ENCODE results near the gene CERS3. TPM values are rescaled to one million over a fixed set of nuclear protein-coding genes. Genes with fewer than 3 reads are reported as not detected.

Gene CERS3
- total RNA-seq, 4 donors from 2014 or later, result not detected

DNA sequence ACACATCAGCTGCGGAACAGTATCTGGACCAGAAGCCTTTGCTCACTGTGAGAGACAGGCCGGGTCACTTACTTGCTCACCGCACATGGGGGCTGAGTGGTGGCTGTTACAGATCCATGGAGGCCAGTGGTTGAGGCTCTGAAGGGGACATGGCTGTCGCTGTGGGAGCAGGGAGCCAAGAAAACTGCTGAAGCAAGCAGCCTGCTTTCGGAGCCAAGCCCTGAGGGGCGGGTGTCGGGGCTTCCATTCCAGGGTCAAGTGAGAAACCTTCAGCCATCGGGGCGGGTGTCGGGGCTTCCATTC, 144.7 kb downstream of the CERS3 start:
- in situ Hi-C loops (cut with MboI; ENCODE audit: low pct_ligation_motif_present in 1 of 4, low pct_unique_long_range_greater_than_20kb in 1 of 4, low sequenced_read_pairs in 3 of 4), result no loop called here
- Histone ChIP-seq H3K27ac (no peak overlapping the region), H3K4me1 (no peaks in the 10 kb centered on the region), H3K36me3 (no peaks in the 10 kb centered on the region), H3K4me3 (no peak overlapping the region), H3K27me3 (no peaks in the 10 kb centered on the region), H3K9me3 (peaks cover 4 to 11% of the 10 kb centered on the region in 2 donors)
- WGBS, 2 donors (ENCODE audit: low coverage in 1 of 2), result 80 to 88% methylated on average over 6 to 10 of the region's 10 CpGs
- intact Hi-C loops (cut with DNase I; ENCODE audit: low total_unique reads), result no loop called here
- no peak for DNase-seq
- TF ChIP-seq POLR2AphosphoS5 (IDR thresholded peaks at IDR 0.05), result no peak

DNA sequence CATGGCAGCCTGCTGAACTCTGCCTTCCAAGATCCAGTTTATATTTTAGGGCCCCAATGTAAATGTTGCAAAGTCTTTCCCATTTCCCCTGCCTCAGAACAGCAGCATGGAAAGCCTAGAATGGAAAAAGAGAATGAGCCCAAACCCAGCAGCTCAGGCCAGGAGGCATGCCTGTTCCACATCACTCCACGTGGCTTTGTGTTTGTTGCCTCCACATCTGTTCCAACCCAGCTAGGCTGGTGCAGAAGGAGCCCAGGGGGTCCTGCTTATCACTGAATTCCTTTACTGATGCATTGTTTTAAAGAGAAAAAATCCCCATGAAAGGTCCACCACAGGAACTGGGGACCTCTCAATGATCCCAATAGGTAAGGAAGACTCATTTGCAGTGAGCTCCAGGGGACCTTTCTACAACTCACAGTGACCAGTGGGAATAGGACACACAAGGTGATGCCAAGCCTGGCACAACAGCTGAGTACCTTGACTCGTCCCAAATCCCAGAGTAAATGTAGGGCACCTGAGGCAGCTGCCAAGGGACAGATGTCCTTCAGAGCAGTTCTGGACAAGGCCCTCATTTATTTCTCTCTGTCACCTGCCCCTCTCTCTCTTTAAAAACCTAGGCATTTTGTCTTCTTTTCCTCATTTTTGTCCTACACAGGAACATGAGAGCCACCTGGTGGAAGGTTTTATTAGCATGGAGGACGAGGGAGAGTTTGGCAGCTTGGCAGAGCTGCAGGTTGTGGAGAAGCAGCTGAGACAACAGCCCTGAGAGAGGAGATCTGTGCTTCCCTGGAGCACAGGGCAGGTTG, 145.2 kb downstream of the CERS3 start:
- TF ChIP-seq POLR2A (IDR thresholded peaks at IDR 0.05), result no peak
- TF ChIP-seq, protein P1, sequence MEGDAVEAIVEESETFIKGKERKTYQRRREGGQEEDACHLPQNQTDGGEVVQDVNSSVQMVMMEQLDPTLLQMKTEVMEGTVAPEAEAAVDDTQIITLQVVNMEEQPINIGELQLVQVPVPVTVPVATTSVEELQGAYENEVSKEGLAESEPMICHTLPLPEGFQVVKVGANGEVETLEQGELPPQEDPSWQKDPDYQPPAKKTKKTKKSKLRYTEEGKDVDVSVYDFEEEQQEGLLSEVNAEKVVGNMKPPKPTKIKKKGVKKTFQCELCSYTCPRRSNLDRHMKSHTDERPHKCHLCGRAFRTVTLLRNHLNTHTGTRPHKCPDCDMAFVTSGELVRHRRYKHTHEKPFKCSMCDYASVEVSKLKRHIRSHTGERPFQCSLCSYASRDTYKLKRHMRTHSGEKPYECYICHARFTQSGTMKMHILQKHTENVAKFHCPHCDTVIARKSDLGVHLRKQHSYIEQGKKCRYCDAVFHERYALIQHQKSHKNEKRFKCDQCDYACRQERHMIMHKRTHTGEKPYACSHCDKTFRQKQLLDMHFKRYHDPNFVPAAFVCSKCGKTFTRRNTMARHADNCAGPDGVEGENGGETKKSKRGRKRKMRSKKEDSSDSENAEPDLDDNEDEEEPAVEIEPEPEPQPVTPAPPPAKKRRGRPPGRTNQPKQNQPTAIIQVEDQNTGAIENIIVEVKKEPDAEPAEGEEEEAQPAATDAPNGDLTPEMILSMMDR (IDR thresholded peaks at IDR 0.05), result peak; percentile 40 to 60 (median 41)
- TF ChIP-seq POLR2AphosphoS5 (IDR thresholded peaks at IDR 0.05), result no peak
- WGBS, 2 donors (ENCODE audit: low coverage in 1 of 2), result 17% methylated on average over 3 of the region's 3 CpGs; no CpG with 5 or more reads in 1 of the 2 donors
- H3K4me1 ChIP-seq, result no peaks in the 10 kb centered on the region
- no peaks in the 10 kb centered on the region for H3K27me3 ChIP-seq
- H3K36me3 ChIP-seq, result no peaks in the 10 kb centered on the region
- peaks cover 4 to 10% of the 10 kb centered on the region in 2 donors for H3K9me3 ChIP-seq
- in situ Hi-C loops (cut with MboI; ENCODE audit: low pct_ligation_motif_present in 1 of 4, low pct_unique_long_range_greater_than_20kb in 1 of 4, low sequenced_read_pairs in 3 of 4), result no loop called here
- no peak overlapping the region for H3K27ac ChIP-seq
- peak; percentile 19 for DNase-seq
- intact Hi-C loops (cut with DNase I; ENCODE audit: low total_unique reads), result no loop called here
- H3K4me3 ChIP-seq, result no peak overlapping the region

DNA sequence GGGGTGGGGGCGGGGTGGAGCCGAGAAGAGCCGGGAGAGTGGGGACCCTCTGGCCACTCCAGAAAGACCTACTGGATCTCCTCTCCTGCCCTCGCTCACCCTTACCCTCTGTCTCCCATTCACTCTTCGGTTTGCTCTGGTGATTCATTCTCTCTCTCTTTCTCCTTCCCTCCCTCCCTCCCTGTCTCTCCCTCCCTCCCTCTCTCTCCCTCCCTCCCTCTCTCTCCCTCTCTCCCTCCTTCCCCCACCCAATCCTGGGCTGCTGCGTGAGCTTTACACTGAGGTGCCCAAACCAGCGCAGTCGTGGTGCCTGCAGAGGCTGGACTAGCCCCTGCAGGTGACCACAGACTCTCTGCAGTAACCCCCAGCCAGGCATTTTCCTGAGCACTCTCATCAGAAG, 154.8 kb downstream of the CERS3 start:
- Histone ChIP-seq H3K9me3 (peaks cover 0 to 3% of the 10 kb centered on the region in 2 donors), H3K27ac (no peak overlapping the region), H3K36me3 (no peaks in the 10 kb centered on the region), H3K4me3 (peak overlapping the region in 1 of 4 donors; percentile 37), H3K4me1 (no peaks in the 10 kb centered on the region), H3K27me3 (peaks cover 44% of the 10 kb centered on the region)
- in situ Hi-C loops (cut with MboI; ENCODE audit: low pct_ligation_motif_present in 1 of 4, low pct_unique_long_range_greater_than_20kb in 1 of 4, low sequenced_read_pairs in 3 of 4), result no loop called here
- WGBS, 2 donors (ENCODE audit: low coverage in 1 of 2), result 40 to 46% methylated on average over 2 to 8 of the region's 8 CpGs
- TF ChIP-seq POLR2A (IDR thresholded peaks at IDR 0.05) (no peak), EP300 (IDR thresholded peaks at IDR 0.05; ENCODE audit: low read depth) (no peak), POLR2AphosphoS5 (IDR thresholded peaks at IDR 0.05) (no peak)
- TF ChIP-seq, protein P1 (IDR thresholded peaks at IDR 0.05), result no peak
- no peak for DNase-seq
- intact Hi-C loops (cut with DNase I; ENCODE audit: low total_unique reads), result no loop called here

DNA sequence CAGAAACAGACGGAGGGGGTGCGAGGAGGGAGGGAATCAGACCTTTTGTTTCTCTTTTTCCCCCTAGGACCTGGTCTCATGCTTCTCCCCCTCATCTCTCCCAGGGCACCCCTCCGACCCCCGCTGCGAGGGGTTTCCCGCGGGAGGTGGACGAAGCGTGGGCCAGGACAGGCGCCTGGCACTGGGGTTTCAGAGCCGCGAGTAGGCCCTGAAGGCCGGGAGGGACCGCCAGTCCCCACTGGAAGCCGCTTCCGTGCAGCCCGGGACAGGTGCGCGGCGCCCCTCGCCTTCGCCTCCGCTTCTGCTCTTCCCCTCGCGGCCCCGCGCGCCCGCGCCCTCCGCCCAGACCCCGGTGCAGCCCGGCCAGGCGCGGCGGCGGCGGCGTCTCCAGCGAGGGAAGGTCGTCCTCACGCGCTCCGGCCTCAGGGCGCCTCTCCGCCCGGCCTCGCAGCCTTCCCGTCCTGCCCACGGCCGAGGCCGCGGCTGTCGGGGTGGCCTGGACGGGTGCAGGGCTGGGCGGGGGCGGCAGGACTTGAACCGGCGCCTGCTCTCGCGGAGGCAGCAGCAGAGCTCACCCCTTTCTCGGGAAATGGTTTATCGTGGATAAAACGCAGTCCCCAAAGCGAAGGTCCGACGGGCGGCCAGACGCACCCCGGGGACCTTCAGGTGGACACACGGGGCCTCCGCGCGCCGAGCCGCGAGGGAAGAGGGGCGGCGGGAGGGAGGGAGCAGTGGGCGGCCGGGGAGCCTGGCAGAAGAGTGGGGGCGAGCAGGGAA, 155.4 kb downstream of the CERS3 start:
- H3K4me3 ChIP-seq, result peak overlapping the region in 3 of 4 donors; percentile 12 to 37 (median 17)
- 12 to 21% methylated on average over 6 to 32 of the region's 82 CpGs for WGBS, 2 donors (ENCODE audit: low coverage in 1 of 2)
- intact Hi-C loops (cut with DNase I; ENCODE audit: low total_unique reads) (no loop called here), in situ Hi-C loops (cut with MboI; ENCODE audit: low pct_ligation_motif_present in 1 of 4, low pct_unique_long_range_greater_than_20kb in 1 of 4, low sequenced_read_pairs in 3 of 4) (no loop called here)
- no peak for DNase-seq
- peak overlapping the region in 1 of 4 donors; percentile 25 for H3K27ac ChIP-seq
- peaks cover 0 to 3% of the 10 kb centered on the region in 2 donors for H3K9me3 ChIP-seq
- peaks cover 44% of the 10 kb centered on the region for H3K27me3 ChIP-seq
- TF ChIP-seq POLR2A (IDR thresholded peaks at IDR 0.05) (no peak), POLR2AphosphoS5 (IDR thresholded peaks at IDR 0.05) (no peak), EP300 (IDR thresholded peaks at IDR 0.05; ENCODE audit: low read depth) (no peak)
- TF ChIP-seq, protein P1 (IDR thresholded peaks at IDR 0.05), result no peak
- no peaks in the 10 kb centered on the region for H3K36me3 ChIP-seq
- H3K4me1 ChIP-seq, result no peaks in the 10 kb centered on the region
